Pancreas (tissue), 10 donors: ENCODE measurements around the gene ANXA4. TPM values are rescaled to one million over a fixed set of nuclear protein-coding genes. Genes with fewer than 3 reads are reported as not detected.

Source experiments
- ATAC-seq, 4 donors: fragments of 200-7000 bp; cut with Tn5 transposase; one replicate each; pipeline versions ENCODE4 v1.8.0 to v1.9.1; 2020; ENCODE audit warnings: mild to moderate bottlenecking in 4 of 4, moderate library complexity in 4 of 4
- DNase-seq, 6 donors: peaks; one replicate each; pipeline ENCODE4 v3.0.0-alpha.2; 2020
- FAIRE-seq: peaks from 2 replicates; lab custom pipeline; 2012; peaks lifted over from hg19 to GRCh38; lab: Jason Lieb, UNC
- H3K27ac ChIP-seq, 4 donors: fragments of 200-600 bp; sonication (generic); 1 replicate in 3 of 4; 2 replicates in 1 of 4; pipeline versions ENCODE4 v1.5.0 to v1.8.0; 2020
- H3K27me3 ChIP-seq, 4 donors: fragments of 200-600 bp; one replicate each; pipeline ENCODE4 v1.8.0; 2021
- H3K36me3 ChIP-seq, 3 donors: fragments of 200-600 bp; sonication (generic) in 1 of 3; one replicate each; pipeline versions ENCODE4 v1.5.0 to v1.8.0; 2020 to 2021
- H3K4me1 ChIP-seq, 3 donors: fragments of 200-600 bp; one replicate each; pipeline ENCODE4 v1.8.0; 2021
- H3K4me3 ChIP-seq, 4 donors: fragments of 200-600 bp; sonication (generic) in 2 of 4; one replicate each; pipeline versions ENCODE4 v1.5.0 to v1.8.0; 2020 to 2021
- H3K9me3 ChIP-seq, 4 donors: fragments of 200-600 bp; one replicate each; pipeline ENCODE4 v1.8.0; 2021
- WGBS, 2 donors: extraction: QIAGEN DNeasy Blood & Tissue Kit; methylation state at CpG; one replicate each; pipeline ENCODE4 v1.1.7; 2013; 5-methylcytosine and 5-hydroxymethylcytosine counted together
- intact Hi-C, 3 donors: fragments of 100-400 bp; cut with DNase I; formaldehyde crosslinking; loops; one replicate each; pipeline versions ENCODE4 v1.11.1 to v1.14.2; 2022
- polyA plus RNA-seq, 2 donors: library from polyadenylated mRNA; stranded (reverse); fragments of 200-250 nt; gene quantifications; one replicate each; pipeline ENCODE4 v1.2.3, GENCODE V29; 2013
- total RNA-seq, 6 donors: library from RNA; stranded (reverse); fragmentation: NEBNext Ultra II Directional in 4 of 6; extraction: Animal tissue kit (Norgen Biotek cat#: 25700) in 4 of 6; gene quantifications; one replicate each; pipeline versions ENCODE4 v1.2.1 to v1.2.4, GENCODE V29; 2021 to 2023
- TF ChIP-seq, protein P1 (sequence below), 4 donors: fragments of 200-600 bp; sonication (generic) in 3 of 4; IDR thresholded peaks; one replicate each; pipeline versions ENCODE4 v1.5.0 to v1.8.0; 2021; ENCODE audit warnings: antibody characterized with exemption in 4 of 4
- donor health status: healthy with polysubstance abuse.
- donor health status: DM: no; HTN: no; CAD: no; lungs with moderate emphysema.
- donor health status: DM: no; HTN: no; CAD: no.
- donor health status: control.
- donor health status: control.
- donor health status: Bipolar disorder and iron deficiency.
- donor health status: DM: yes; HTN: yes; CAD: no.
- donor health status: DM: no; HTN: no; CAD: no.
- donor health status: DM: no; HTN: no; CAD: no.
- donor health status: DM: yes; HTN: yes; CAD: no.

ANXA4 gene
- total and polyA plus RNA-seq, 8 donors: 215 to 762 (median 463) TPM

DNA sequence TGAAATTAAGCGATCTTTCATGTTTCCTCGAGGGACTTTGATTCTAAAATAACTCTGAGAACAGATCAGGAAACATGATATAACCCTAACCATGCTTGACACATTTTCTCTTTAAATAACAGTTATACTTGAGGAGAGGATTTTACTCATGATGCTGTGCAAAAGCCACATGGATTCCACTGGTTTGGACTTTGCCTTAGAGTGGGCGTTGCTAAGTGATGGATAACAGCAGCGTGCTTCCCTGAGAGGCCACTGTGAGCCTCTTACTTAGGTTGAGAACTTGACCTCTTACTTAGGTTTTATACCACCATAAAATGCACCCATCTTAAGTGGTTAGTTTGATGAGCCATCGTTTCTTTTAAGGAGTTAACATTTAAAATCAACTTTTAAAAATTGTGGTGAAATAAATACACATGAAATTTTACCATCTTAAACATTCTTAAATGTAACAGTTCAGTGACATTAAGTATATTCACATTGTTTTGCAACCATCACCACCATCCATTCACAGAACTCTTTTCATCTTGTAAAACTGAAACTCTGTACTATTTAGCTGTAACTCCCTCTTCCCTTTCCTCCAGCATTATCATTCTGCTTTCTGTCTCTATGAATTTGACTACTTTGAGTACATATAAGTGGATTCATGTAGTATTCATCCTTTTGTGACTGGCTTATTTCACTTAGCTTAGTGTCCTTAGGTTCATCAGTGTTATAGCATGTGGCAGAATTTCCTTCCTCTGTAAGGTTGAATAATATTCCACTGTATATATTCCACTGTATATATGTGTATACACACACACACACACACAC lies 22.6 kb downstream of the ANXA4 start:
- ATAC-seq (peak in 3 of 4 donors; percentile 50 to 51 (median 50)), FAIRE-seq (no peak), DNase-seq (no peak)
- H3K27me3 ChIP-seq: no peaks in the 10 kb centered on the region
- H3K4me1 ChIP-seq: peaks cover 9 to 24% (median 18%) of the 10 kb centered on the region in 3 donors
- TF ChIP-seq, protein P1, sequence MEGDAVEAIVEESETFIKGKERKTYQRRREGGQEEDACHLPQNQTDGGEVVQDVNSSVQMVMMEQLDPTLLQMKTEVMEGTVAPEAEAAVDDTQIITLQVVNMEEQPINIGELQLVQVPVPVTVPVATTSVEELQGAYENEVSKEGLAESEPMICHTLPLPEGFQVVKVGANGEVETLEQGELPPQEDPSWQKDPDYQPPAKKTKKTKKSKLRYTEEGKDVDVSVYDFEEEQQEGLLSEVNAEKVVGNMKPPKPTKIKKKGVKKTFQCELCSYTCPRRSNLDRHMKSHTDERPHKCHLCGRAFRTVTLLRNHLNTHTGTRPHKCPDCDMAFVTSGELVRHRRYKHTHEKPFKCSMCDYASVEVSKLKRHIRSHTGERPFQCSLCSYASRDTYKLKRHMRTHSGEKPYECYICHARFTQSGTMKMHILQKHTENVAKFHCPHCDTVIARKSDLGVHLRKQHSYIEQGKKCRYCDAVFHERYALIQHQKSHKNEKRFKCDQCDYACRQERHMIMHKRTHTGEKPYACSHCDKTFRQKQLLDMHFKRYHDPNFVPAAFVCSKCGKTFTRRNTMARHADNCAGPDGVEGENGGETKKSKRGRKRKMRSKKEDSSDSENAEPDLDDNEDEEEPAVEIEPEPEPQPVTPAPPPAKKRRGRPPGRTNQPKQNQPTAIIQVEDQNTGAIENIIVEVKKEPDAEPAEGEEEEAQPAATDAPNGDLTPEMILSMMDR (IDR thresholded peaks at IDR 0.05): no peak
- intact Hi-C loops: no loop called here
- H3K27ac ChIP-seq: peak overlapping the region in 2 of 4 donors; percentile 53 to 64
- H3K36me3 ChIP-seq: no peaks in the 10 kb centered on the region
- H3K9me3 ChIP-seq: no peaks in the 10 kb centered on the region
- 51 to 53% methylated on average over 5 of the region's 5 CpGs for whole genome bisulfite sequencing, 2 donors
- H3K4me3 ChIP-seq: no peak overlapping the region

DNA sequence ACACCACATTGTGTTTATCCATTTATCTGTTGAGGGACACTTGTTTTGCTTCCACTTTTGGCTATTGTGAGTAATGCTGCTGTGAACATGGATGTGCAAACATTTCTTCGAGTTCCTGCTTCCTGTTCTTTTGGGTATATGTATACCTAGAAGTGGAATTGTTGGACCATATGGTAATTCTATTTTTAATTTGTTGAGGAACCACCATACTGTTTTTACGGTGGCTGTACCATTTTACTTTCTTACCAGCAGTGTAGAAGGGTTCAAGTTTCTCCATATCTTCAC lies 23.1 kb downstream of the ANXA4 start:
- Histone ChIP-seq H3K9me3 (no peaks in the 10 kb centered on the region), H3K4me1 (peaks cover 9 to 29% (median 18%) of the 10 kb centered on the region in 3 donors), H3K27ac (peak overlapping the region in 2 of 4 donors; percentile 30 to 53), H3K27me3 (no peaks in the 10 kb centered on the region), H3K4me3 (no peak overlapping the region), H3K36me3 (no peaks in the 10 kb centered on the region)
- intact Hi-C loops: no loop called here
- 75 to 78% methylated on average over 2 of the region's 2 CpGs for WGBS, 2 donors
- FAIRE-seq (no peak), ATAC-seq (no peak), DNase-seq (no peak)
- TF ChIP-seq, protein P1 (IDR thresholded peaks at IDR 0.05): no peak

DNA sequence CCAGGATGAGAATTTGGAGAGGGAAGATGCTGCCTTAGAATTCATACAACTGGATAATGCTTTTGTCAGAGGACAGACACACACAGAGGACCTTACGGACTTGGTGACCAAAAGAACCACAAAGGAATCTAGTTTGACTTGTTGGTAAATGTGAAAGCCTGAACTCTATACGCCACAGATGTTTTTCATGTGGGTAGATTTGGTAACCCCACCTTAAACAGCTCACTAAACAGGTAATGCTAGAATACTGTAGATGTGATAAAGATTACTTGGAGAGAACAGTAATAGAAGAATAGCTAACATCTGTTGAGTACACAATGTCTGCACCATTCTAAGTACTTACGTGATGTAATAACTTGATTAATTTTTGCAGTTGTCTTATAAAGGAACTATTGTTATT lies 24.1 kb downstream of the ANXA4 start:
- TF ChIP-seq, protein P1 (IDR thresholded peaks at IDR 0.05): no peak
- Histone ChIP-seq H3K27ac (peak overlapping the region in 2 of 4 donors; percentile 30 to 53), H3K9me3 (no peaks in the 10 kb centered on the region), H3K4me1 (peaks cover 9 to 35% (median 18%) of the 10 kb centered on the region in 3 donors), H3K36me3 (no peaks in the 10 kb centered on the region), H3K27me3 (no peaks in the 10 kb centered on the region), H3K4me3 (no peak overlapping the region)
- FAIRE-seq (no peak), ATAC-seq (no peak), DNase-seq (no peak)
- intact Hi-C loops: no loop called here
- WGBS, 2 donors: 54 to 60% methylated on average over 3 of the region's 3 CpGs

DNA sequence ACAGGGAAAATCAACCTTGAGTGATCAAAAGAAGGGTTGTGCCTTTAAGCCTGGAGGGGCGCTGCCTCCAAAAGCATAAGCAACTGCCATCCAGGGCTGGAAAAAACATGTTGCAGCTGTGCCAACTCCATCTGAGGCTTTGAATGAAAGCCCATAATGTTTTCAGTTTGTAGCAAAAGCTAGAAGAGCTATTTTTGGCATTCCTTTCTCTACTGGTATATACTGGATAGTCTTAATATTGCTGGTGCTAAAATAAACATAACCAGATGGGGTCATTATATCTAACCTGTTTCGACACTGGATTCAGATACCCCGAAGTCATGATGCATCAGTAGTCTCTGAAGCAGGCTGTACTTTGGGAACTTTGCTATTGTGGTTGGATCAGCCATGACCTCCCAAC lies 25.1 kb downstream of the ANXA4 start:
- peak overlapping the region in 1 of 4 donors; percentile 53 for H3K27ac ChIP-seq
- ATAC-seq (peak in 1 of 4 donors; percentile 10), FAIRE-seq (no peak), DNase-seq (no peak)
- H3K9me3 ChIP-seq: no peaks in the 10 kb centered on the region
- no peak overlapping the region for H3K4me3 ChIP-seq
- WGBS, 2 donors: 55 to 60% methylated on average over 3 of the region's 3 CpGs
- no peaks in the 10 kb centered on the region for H3K36me3 ChIP-seq
- H3K27me3 ChIP-seq: no peaks in the 10 kb centered on the region
- TF ChIP-seq, protein P1 (IDR thresholded peaks at IDR 0.05): no peak
- intact Hi-C loops: no loop called here
- peaks cover 9 to 33% (median 18%) of the 10 kb centered on the region in 3 donors for H3K4me1 ChIP-seq

DNA sequence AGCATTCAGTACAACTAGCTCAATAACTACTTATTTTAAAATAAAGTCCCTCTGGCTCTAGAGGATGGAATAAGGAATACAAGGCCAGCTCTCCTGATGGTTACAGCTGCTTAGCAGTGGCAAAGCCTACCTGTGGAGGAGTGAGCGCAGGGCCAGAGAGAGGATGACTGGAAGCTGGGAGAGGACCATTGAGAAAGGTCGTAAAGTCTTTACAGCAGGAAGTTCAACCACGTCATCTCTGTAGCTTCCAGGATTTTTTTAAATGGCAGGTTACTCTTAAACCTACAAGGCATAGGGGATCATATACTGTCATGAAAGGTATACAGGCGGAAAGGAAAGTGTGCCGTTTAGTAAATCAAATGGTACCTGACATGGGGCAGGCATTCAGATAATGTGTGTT lies 26.3 kb downstream of the ANXA4 start:
- 82 to 85% methylated on average over 5 of the region's 5 CpGs for WGBS, 2 donors
- H3K4me3 ChIP-seq: no peak overlapping the region
- no peak for ATAC-seq
- no peaks in the 10 kb centered on the region for H3K9me3 ChIP-seq
- H3K36me3 ChIP-seq: no peaks in the 10 kb centered on the region
- no peak for FAIRE-seq
- TF ChIP-seq, protein P1 (IDR thresholded peaks at IDR 0.05): no peak
- peaks cover 9 to 38% (median 19%) of the 10 kb centered on the region in 3 donors for H3K4me1 ChIP-seq
- no peaks in the 10 kb centered on the region for H3K27me3 ChIP-seq
- no peak for DNase-seq
- peak overlapping the region in 1 of 4 donors; percentile 1 for H3K27ac ChIP-seq
- intact Hi-C loops: no loop called here
